Activated CD8-positive, alpha-beta memory T cell treated with anti-CD3 and anti-CD28 coated beads for 1 hour (primary cell): ENCODE data around the gene MTMR12.

Experiments used
- DNase-seq, 2 donors: peaks; one replicate each; pipeline ENCODE4 v3.0.0-alpha.2; 2020; ENCODE audit warnings: low read depth in 1 of 2; ENCODE audit errors: extremely low read depth in 1 of 2

MTMR12 gene

DNA sequence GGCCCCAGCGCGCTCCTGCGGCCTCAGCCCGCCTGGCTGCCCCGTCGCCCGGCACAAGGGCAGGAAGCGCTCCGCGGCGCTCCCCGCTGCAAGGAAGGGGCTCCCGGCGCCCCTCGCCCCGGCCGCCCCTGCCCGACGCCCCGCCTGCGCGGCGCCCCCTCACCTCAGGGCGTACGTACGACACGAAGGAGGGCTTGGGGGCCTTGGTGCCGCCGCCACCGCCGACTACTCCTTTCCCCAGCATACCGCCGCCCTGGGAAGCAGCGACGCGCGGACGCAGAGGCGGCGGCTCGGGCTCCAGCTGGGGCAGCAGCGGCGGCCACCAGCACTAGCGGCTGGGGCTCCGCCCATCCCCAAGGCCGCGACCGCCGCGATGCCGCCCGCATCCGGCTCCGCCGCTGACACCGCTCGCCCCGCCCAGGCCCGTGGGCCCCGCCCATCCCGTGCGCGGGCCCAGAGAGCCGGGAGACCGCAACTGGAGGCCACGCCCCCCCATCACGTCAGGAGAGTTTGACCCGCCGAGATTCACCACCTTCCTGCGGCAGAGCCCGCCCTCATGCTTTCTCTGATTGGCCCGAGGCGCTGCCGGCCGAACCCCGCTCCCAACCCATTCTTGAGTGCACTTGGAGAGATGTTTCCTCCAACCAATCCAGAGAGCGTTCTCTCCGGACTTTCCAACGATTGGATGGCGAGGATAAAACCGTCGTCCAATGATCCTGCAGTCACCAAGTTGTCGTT, at the start of gene MTMR12:
Gene MTMR12, minus strand, starts transcription at position 345 of the 738 bp plus-strand sequence. Its CDS starts 101 bp downstream, at position 244.
- peak; percentile 97 to 100 for DNase-seq

- no peak for DNase-seq
Measured at GRCh38 chr5:32362527-32362926, 49.8 kb upstream of the MTMR12 start.

DNA sequence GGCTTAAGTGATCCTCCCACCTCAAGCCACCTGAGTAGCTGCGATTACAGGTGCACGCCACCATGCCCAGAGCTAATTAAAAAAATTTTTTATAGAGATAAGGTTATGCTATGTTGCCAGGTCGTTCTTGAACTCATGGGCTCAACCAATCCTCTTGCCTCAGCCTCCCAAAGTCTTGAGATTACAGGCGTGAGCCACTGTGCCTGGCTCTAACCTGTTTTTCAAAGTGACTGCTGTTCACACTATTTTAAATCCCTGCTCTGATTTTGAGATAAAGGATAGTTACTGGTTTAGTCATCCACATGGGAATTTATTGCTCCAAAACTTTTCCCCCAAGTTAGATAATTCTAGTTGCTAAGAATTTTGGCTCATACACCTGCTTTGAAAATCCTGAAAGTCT, 48.2 kb upstream of the MTMR12 start:
- no peak for DNase-seq

GRCh38 chr5:32358611-32359010, 45.9 kb upstream of the MTMR12 start:
- DNase-seq, result no peak

DNA sequence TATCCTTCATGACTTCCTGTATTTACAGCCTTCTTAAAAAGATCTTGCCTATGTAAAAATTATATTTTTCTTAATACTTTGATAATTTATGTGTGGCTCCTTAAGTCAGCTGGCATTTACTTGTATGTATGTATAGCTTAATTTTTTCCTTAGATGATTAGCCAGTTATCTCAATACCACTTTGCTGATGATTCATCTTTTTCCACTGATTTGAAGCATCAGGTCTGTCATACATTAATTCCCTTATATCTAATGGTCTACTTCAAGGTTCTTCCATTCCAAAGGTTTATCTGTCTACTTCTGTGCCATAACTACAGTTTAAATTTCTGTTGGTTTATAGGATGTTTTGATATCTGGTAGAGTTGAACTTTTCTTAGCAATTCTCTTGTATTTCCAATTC, 44.9 kb upstream of the MTMR12 start:
- DNase-seq, result no peak

GRCh38 chr5:32355686-32356085, 42.9 kb upstream of the MTMR12 start:
- no peak for DNase-seq

DNA sequence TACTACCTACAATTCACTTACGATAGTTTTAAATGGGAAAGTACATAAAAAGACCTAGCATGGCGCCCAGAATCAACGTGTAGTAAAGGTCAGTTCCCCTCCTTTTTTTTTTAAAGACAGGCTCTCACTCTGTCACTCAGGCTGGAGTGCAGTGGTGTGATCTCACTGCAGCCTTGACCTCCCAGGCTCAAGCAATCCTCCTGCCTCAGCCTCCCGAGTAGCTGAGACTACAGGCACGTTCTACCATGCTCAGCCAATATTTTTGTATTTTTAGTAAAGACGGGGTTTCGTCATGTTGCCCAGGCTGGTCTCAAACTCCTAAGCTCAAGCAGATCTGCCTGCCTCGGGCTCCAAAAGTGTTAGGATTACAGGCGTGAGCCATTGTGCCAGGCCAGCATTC, 40.7 kb upstream of the MTMR12 start:
- no peak for DNase-seq

GRCh38 chr5:32352685-32353084, 39.9 kb upstream of the MTMR12 start:
- DNase-seq, result no peak

- DNase-seq, result no peak
Measured at GRCh38 chr5:32346869-32347268, 34.1 kb upstream of the MTMR12 start.

GRCh38 chr5:32343058-32343672, 30.4 kb upstream of the MTMR12 start:
- DNase-seq, result no peak

DNA sequence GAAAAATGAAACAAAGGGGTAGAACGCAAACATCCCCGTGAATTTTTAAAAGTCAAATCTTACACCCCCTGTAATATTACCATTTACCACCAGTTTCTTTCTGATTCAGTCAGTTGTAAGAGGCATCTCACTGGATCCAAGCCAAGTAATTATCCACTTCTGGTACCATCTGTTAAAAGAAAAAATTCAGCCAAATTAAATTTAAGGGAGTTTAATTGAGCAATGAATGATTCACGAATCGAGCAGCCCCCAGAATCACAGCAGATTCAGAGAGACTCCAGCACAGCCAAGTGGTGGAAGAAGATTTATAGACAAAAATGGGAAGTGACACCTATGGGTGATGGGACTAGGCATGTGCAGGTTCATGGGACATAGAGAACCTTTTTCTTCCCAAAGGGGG, 29.9 kb upstream of the MTMR12 start:
- no peak for DNase-seq

- DNase-seq, result no peak
Measured at GRCh38 chr5:32339878-32340277, 27.1 kb upstream of the MTMR12 start.

GRCh38 chr5:32339198-32339597, 26.5 kb upstream of the MTMR12 start:
- DNase-seq, result no peak

GRCh38 chr5:32332966-32333365, 20.2 kb upstream of the MTMR12 start:
- DNase-seq, result no peak

GRCh38 chr5:32332361-32332760, 19.6 kb upstream of the MTMR12 start:
- DNase-seq, result no peak

- DNase-seq, result no peak
Measured at GRCh38 chr5:32331935-32332274, 19.2 kb upstream of the MTMR12 start.

- no peak for DNase-seq
Measured at GRCh38 chr5:32331217-32331934, 18.6 kb upstream of the MTMR12 start.

GRCh38 chr5:32330126-32330971, 17.6 kb upstream of the MTMR12 start:
- no peak for DNase-seq

- peak; percentile 11 to 28 for DNase-seq
Measured at GRCh38 chr5:32329395-32329834, 16.7 kb upstream of the MTMR12 start.

DNA sequence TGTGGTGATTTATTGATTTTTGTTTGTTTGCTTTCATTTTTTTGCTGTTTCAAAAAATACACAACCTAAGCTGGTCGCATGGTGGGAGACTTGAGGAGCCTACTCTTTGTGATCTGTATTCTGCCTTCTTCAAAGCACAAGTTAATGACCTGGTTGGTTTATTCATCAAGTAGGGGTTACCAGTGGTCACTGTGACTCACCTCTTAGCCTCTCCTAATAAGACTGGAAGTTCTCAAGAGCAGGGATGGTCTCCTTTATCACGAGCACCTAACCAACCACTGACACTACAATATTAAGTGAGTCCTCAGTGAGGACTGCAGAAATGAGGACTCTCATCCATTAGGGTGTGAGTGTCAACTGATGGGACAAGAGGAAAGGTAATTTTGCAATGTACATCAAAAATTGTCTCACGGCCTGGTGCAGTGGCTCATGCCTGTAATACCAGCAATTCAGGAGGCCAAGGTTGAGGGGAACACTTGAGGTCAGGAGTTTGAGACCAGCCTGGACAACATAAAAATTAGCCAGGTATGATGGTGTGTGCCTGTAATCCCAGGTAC, 13.6 kb upstream of the MTMR12 start:
- no peak for DNase-seq

DNA sequence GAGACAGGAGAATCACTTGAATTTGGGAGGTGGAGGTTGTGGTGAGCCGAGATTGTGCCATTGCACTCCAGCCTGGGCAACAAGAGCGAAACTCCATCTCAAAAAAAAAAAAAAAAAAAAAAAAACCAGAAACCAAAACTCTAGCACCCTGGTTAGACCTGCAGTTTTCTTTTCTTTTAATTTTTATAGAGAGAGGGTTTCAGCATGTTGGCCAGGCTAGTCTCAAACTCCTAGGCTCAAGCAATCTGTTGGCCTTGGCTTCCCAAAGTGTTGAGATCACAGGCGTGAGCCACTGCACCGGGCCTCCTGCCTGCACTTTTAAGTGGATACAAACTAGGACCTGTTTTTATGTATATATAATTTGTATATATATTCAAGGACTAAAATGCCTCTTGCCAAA, 12.9 kb upstream of the MTMR12 start:
- DNase-seq, result no peak
